HG03139 (cell line): Measurements from ENCODE around the gene NDUFS4.
"Not testable (repeated sequence)": the region's sequence is repeated elsewhere in the genome, so short reads cannot be mapped to it uniquely, and the experiment has no call there.

Source experiments
- ATAC-seq: cut with Tn5 transposase; IDR thresholded peaks from one replicate; pipeline ENCODE4 v1.9.1; 2021; ENCODE audit not compliant: unreplicated experiment

NDUFS4 gene

DNA sequence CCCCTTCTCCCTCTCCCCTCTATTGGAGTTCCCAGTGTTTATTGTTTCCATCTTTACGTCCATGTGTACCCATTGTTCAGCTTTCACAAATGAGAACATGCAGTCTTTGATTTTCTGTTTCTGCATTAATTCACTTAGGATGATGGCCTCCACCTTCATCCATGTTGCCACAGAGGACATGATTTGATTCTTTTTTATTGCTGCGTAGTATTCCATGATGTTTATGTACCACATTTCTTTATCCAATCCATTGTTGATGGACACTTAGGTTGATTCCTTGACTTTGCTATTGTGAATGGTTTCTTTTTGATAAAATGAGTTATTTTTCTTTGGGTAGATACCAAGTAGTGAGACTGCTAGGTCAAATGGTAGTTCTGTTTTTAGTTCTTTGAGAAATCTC lies 88.9 kb downstream of the NDUFS4 start:
- ATAC-seq, result no peak

GRCh38 chr5:53660573-53660972 lies 100.1 kb downstream of the NDUFS4 start:
- not testable (repeated sequence) for ATAC-seq

DNA sequence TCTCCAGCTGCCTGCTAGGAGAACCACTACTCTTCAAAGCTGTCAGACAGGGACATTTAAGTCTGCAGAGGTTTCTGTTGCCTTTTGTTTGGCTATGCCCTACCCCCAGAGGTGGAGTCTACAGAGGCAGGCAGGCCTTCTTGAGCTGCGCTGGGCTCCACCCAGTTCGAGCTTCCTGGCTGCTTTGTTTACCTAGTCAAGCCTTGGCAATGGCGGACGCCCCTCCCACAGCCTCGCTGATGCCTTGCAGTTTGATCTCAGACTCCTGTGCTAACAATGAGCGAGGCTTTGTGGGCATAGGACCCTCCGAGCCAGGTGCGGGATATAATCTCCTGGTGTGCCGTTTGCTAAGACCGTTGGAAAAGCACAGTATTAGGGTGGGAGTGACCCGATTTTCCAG lies 104.9 kb downstream of the NDUFS4 start:
- ATAC-seq, result not testable (repeated sequence)

DNA sequence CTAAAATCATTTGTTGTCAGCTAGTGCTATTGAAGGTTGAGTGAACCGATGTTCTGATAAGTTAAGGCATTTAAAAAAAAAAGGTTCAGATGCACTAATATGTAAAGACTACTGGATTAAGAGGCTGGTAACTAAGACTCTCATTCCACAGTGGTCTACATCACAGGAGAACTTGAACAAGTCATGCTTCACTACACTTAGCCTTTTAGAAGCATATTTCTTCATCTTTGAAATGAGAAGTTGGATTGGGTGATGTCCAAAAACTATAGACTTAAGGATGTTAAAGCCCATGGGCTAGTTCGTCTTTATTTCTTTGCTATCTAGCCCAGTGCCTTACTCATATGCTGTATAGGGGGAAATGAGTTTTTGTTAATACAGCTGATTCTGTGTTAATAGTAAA lies 107.2 kb downstream of the NDUFS4 start:
- ATAC-seq, result no peak

- no peak for ATAC-seq
Observed at GRCh38 chr5:53671447-53671846, 111.0 kb downstream of the NDUFS4 start.

- no peak for ATAC-seq
Observed at GRCh38 chr5:53674121-53674520, 113.7 kb downstream of the NDUFS4 start.

GRCh38 chr5:53677632-53678031 lies 117.2 kb downstream of the NDUFS4 start:
- ATAC-seq, result no peak

GRCh38 chr5:53678981-53679660 lies 118.7 kb downstream of the NDUFS4 start:
- no peak for ATAC-seq

GRCh38 chr5:53681079-53681478 lies 120.6 kb downstream of the NDUFS4 start:
- no peak for ATAC-seq

- no peak for ATAC-seq
Observed at GRCh38 chr5:53691014-53691413, 130.6 kb downstream of the NDUFS4 start.

DNA sequence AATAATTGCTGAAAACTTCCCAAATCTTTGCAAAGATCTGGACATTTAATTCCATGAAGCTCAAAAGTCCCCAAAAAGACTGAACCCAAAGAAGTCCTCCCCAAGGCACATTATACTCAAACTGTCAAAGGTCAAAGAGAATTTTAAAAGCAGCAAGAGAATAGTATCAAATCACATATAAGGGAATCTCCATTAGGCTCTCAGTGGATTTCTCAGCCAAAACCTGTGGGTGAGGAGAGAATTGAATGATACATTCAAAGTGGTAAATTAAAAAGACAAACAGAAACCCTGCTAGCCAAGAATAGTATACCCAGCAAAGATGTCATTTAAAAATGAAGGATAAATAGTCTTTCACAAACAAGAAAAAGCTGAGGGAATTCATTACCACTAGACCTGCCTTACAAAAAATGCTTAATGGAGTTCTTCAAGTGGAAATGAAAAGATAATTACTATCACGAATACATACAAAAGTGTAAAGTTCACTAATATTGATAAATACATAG lies 134.1 kb downstream of the NDUFS4 start:
- ATAC-seq, result no peak

DNA sequence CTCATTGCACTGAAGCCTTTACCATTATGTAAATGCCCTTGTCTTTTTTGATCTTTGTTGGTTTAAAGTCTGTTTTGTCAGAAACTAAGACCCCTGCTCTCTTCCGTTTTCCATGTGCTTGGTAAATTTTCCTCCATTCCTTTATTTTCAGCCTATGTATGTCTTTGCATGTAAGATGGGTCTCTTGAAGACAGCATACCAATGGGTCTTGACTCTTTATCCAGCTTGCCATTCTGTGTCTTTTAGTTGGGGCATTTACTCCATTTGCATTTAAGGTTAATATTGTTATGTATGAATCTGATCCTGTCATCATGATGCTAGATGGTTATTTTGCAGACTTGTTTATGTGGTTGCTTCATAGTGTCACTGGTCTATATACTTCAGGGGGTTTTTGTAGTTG lies 150.0 kb downstream of the NDUFS4 start:
- not testable (repeated sequence) for ATAC-seq

DNA sequence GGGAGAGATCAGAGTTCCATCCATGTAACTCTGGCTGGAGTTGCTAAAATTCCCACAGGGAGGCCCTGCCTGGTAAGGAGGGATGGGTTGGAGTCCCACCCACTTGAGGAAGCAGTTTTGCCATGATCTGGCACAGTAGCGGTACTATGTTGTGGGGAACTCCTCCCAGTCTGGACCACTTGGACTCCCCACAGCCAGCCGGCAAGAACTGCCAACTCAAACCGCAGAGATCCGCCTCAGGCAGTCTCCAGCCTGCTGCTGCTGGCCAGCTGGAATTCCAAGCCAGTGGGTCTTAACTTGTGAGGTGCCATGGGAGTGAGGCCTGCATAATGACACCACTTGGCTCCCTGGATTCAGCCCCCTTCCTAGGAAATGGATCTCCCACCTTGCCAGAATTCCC lies 151.9 kb downstream of the NDUFS4 start:
- no peak for ATAC-seq

GRCh38 chr5:53713978-53714666 lies 153.7 kb downstream of the NDUFS4 start:
- no peak for ATAC-seq

DNA sequence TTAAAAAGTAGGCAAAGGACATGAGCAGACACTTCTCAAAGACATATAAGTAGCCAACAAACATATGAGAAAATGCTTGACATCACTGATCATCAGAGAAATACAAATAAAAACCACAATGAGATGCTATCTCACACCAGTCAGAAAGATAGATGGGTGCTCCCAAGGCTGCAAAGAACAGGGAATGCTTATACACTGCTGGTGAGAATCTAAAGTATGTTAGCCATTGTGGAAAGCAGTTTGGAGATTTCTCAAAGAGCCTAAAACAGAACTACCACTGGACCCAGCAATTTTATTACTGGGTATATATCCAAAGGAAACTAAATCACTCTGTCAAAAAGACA lies 154.2 kb downstream of the NDUFS4 start:
- ATAC-seq, result no peak

DNA sequence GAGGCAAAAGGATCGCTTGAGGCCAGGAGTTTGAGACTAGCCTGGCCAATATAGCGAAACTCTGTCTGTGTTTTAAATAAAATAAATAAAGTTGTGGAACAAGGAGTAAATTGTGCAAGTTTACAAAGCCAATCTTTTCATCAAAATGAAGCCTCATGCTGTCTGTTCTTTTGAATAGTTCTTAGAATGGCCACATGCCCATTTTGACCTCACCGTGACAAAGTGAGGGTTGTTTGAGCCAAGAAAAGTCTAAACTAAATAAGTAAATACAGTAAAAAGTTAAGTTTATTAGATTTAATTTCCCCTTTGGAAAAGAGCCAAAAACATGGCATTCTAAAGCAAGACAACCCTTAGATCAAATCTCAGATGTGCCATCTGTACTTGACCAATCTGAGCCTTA lies 165.7 kb downstream of the NDUFS4 start:
- no peak for ATAC-seq

GRCh38 chr5:53730943-53731342 lies 170.5 kb downstream of the NDUFS4 start:
- no peak for ATAC-seq
